Body of pancreas (tissue), 4 donors: ENCODE results near the gene CDK5RAP2.

Source experiments
- POLR2A ChIP-seq, 3 donors: fragments of 450-650 bp; IDR thresholded peaks; one replicate each; pipeline ENCODE4 v1.6.1; 2016; ENCODE audit warnings: antibody characterized with exemption in 3 of 3, mild to moderate bottlenecking in 2 of 3
- TF ChIP-seq, protein P1 (sequence below), 7 experiments: fragments of 450-650 bp in 4 of 7; fragments of 200-600 bp in 3 of 7; sonication (generic) in 3 of 7; IDR thresholded peaks; one replicate each; pipeline ENCODE4 v1.5.1; 2016 to 2019; ENCODE audit warnings: antibody characterized with exemption in 7 of 7

DNA sequence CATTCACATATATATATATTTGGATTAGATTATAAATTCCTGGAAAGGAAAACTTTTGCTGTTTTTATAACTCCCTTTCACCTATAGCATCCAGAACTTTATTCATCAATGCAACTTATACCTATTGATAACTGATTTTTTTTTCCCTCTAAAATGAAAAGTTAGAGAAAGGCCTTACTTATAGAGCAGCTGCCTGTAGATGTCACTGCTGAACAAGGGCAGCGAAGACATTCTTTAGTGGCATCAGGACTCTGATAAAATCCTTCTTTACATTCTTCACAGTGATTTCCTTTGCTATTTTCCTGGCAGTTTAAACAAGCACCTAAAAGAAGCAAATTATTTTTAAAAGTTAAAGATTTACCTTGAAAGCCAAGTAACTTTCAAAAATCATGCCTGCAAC, 32.3 kb upstream of the CDK5RAP2 start:
- TF ChIP-seq, protein P1, sequence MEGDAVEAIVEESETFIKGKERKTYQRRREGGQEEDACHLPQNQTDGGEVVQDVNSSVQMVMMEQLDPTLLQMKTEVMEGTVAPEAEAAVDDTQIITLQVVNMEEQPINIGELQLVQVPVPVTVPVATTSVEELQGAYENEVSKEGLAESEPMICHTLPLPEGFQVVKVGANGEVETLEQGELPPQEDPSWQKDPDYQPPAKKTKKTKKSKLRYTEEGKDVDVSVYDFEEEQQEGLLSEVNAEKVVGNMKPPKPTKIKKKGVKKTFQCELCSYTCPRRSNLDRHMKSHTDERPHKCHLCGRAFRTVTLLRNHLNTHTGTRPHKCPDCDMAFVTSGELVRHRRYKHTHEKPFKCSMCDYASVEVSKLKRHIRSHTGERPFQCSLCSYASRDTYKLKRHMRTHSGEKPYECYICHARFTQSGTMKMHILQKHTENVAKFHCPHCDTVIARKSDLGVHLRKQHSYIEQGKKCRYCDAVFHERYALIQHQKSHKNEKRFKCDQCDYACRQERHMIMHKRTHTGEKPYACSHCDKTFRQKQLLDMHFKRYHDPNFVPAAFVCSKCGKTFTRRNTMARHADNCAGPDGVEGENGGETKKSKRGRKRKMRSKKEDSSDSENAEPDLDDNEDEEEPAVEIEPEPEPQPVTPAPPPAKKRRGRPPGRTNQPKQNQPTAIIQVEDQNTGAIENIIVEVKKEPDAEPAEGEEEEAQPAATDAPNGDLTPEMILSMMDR (IDR thresholded peaks at IDR 0.05): peak in 1 of 7 experiments; percentile 5
- TF ChIP-seq POLR2A (IDR thresholded peaks at IDR 0.05): no peak
